H1 (cell line): Measurements from ENCODE around the gene LSM4. TPM values are rescaled to one million over a fixed set of nuclear protein-coding genes. Genes with fewer than 3 reads are reported as not detected.

Experiments used
- CTCF ChIA-PET: fragments of 300-600 bp; sonication (Branson Sonifier 250); formaldehyde crosslinking; loops from one replicate; lab custom pipeline; 2021; ENCODE audit not compliant: partially characterized antibody; lab: Charles Lee
- POLR2A ChIA-PET: fragments of 300-600 bp; sonication (Branson Sonifier 250); formaldehyde crosslinking; loops from one replicate; lab custom pipeline; 2021; ENCODE audit warnings: inconsistent platforms; ENCODE audit not compliant: partially characterized antibody; lab: Charles Lee
- DNase-seq, 2 experiments: peaks; one replicate each; pipeline versions ENCODE4 v3.0.0 to v3.0.0-alpha.2; 2010 to 2022; ENCODE audit warnings: low spot score in 2 of 2, low read depth in 1 of 2, mixed read lengths in 1 of 2
- FAIRE-seq: peaks from 2 replicates; lab custom pipeline; 2011; peaks lifted over from hg19 to GRCh38; lab: Jason Lieb, UNC
- H2AFZ ChIP-seq: 2 replicates; pipeline ENCODE4 v1.8.1; 2012; ENCODE audit warnings: low read length, inconsistent platforms
- H2AK5ac ChIP-seq: 2 replicates; pipeline ENCODE4 v1.6.1; 2013; ENCODE audit warnings: low read depth, low read length
- H2BK120ac ChIP-seq: replicated peaks from 2 replicates; pipeline ENCODE3; 2013; ENCODE audit warnings: low read depth, low read length, inconsistent platforms
- H2BK12ac ChIP-seq: 2 replicates; pipeline ENCODE4 v1.6.1; 2013; ENCODE audit warnings: low read depth, low read length
- H2BK15ac ChIP-seq: 2 replicates; pipeline ENCODE4 v1.6.1; 2013; ENCODE audit warnings: low read length
- H2BK20ac ChIP-seq: 2 replicates; pipeline ENCODE4 v1.6.1; 2013; ENCODE audit warnings: low read length
- H2BK5ac ChIP-seq: 2 replicates; pipeline ENCODE4 v1.6.1; 2013; ENCODE audit warnings: low read depth, low read length
- H3K14ac ChIP-seq: 2 replicates; pipeline ENCODE4 v1.6.1; 2013; ENCODE audit warnings: inconsistent platforms; ENCODE audit not compliant: insufficient read length
- H3K18ac ChIP-seq: 2 replicates; pipeline ENCODE4 v1.6.1; 2013; ENCODE audit warnings: low read length; ENCODE audit errors: extremely low read depth
- H3K23ac ChIP-seq: 2 replicates; pipeline ENCODE4 v1.6.1; 2013; ENCODE audit warnings: inconsistent platforms; ENCODE audit not compliant: insufficient read length
- H3K23me2 ChIP-seq: 2 replicates; pipeline ENCODE4 v1.6.1; 2013; ENCODE audit warnings: low read depth, low read length
- H3K27ac ChIP-seq: 2 replicates; pipeline ENCODE4 v1.6.1; 2011; ENCODE audit warnings: low read depth, low read length, inconsistent platforms
- H3K27me3 ChIP-seq, 4 experiments: replicated peaks in 1 of 4; 1 replicate in 1 of 4; 2 replicates in 3 of 4; pipeline versions ENCODE4 v1.6.1 to v1.8.1; 2011 to 2013; ENCODE audit warnings: low read length in 3 of 4, mild to moderate bottlenecking in 3 of 4, inconsistent platforms in 2 of 4, mixed read lengths in 2 of 4, moderate library complexity in 1 of 4; ENCODE audit not compliant: control insufficient read depth in 3 of 4, insufficient read depth in 3 of 4; ENCODE audit errors: extremely low read depth in 1 of 4
- H3K36me3 ChIP-seq, 4 experiments: 2 replicates each; pipeline versions ENCODE4 v1.6.1 to v1.8.1; 2011 to 2013; ENCODE audit warnings: mild to moderate bottlenecking in 4 of 4, low read length in 3 of 4, moderate library complexity in 2 of 4, control low read depth in 1 of 4, inconsistent platforms in 1 of 4; ENCODE audit not compliant: insufficient read depth in 4 of 4, control insufficient read depth in 2 of 4
- H3K4ac ChIP-seq: replicated peaks from 2 replicates; pipeline ENCODE3; 2013; ENCODE audit warnings: low read length, low read depth, mixed read lengths, inconsistent platforms; ENCODE audit not compliant: insufficient read length
- H3K4me1 ChIP-seq, 4 experiments: replicated peaks in 1 of 4; 1 replicate in 1 of 4; 2 replicates in 3 of 4; pipeline versions ENCODE4 v1.6.1 to v1.8.1; 2011 to 2013; ENCODE audit warnings: low read length in 3 of 4, inconsistent platforms in 2 of 4, mixed read lengths in 1 of 4; ENCODE audit not compliant: insufficient read depth in 4 of 4, control insufficient read depth in 3 of 4
- H3K4me2 ChIP-seq, 2 experiments: 2 replicates each; pipeline versions ENCODE4 v1.6.1 to v1.8.1; 2011 to 2013; ENCODE audit warnings: low read depth in 2 of 2, low read length in 2 of 2, control low read depth in 1 of 2, inconsistent platforms in 1 of 2, mild to moderate bottlenecking in 1 of 2; ENCODE audit not compliant: insufficient read depth in 1 of 2
- H3K4me3 ChIP-seq, 4 experiments: fragments of 200-600, 300-600 bp in 1 of 4; sonication (generic), shearing (Covaris generic), sonication (Bioruptor Twin) in 1 of 4; 2 replicates each; pipeline versions ENCODE4 v1.5.1 to v1.8.1; 2011 to 2016; ENCODE audit warnings: low read length in 4 of 4, low read depth in 3 of 4, control low read depth in 2 of 4, inconsistent platforms in 2 of 4, mild to moderate bottlenecking in 2 of 4, mixed read lengths in 1 of 4, moderate library complexity in 1 of 4; ENCODE audit not compliant: insufficient read depth in 2 of 4; ENCODE audit errors: extremely low read depth in 1 of 4
- H3K56ac ChIP-seq: replicated peaks from 2 replicates; pipeline ENCODE3; 2013; ENCODE audit warnings: low read depth, mild to moderate bottlenecking, mixed read lengths, low read length, inconsistent platforms; ENCODE audit not compliant: insufficient read length
- H3K79me1 ChIP-seq: 2 replicates; pipeline ENCODE4 v1.6.1; 2013; ENCODE audit warnings: low read depth, low read length, control low read depth
- H3K79me2 ChIP-seq, 2 experiments: 2 replicates each; pipeline versions ENCODE4 v1.6.1 to v1.8.1; 2012 to 2013; ENCODE audit warnings: low read length in 2 of 2, mild to moderate bottlenecking in 2 of 2, inconsistent platforms in 1 of 2; ENCODE audit not compliant: insufficient read depth in 2 of 2, control insufficient read depth in 1 of 2
- H3K9ac ChIP-seq, 4 experiments: replicated peaks in 1 of 4; 1 replicate in 1 of 4; 2 replicates in 3 of 4; pipeline versions ENCODE4 v1.6.1 to v1.8.1; 2011 to 2013; ENCODE audit warnings: low read depth in 3 of 4, low read length in 3 of 4, control low read depth in 2 of 4, mild to moderate bottlenecking in 2 of 4, moderate library complexity in 2 of 4, inconsistent platforms in 1 of 4; ENCODE audit errors: extremely low read depth in 1 of 4
- H3K9me3 ChIP-seq, 2 experiments: 2 replicates each; pipeline versions ENCODE4 v1.6.1 to v1.8.1; 2012 to 2013; ENCODE audit warnings: mild to moderate bottlenecking in 2 of 2, moderate library complexity in 2 of 2, control low read depth in 1 of 2, inconsistent platforms in 1 of 2, low read depth in 1 of 2, low read length in 1 of 2, mixed read lengths in 1 of 2; ENCODE audit not compliant: insufficient read depth in 2 of 2
- H4K20me1 ChIP-seq, 2 experiments: replicated peaks in 1 of 2; 2 replicates each; pipeline versions ENCODE3 to v1.8.1; 2011 to 2013; ENCODE audit warnings: inconsistent platforms in 2 of 2, low read length in 2 of 2, mild to moderate bottlenecking in 1 of 2; ENCODE audit not compliant: insufficient read depth in 2 of 2, control insufficient read depth in 1 of 2
- H4K5ac ChIP-seq: 2 replicates; pipeline ENCODE4 v1.6.1; 2013; ENCODE audit warnings: low read length, low read depth, mixed read lengths, inconsistent platforms; ENCODE audit not compliant: insufficient read length
- H4K8ac ChIP-seq: 2 replicates; pipeline ENCODE4 v1.8.0; 2013; ENCODE audit warnings: mild to moderate bottlenecking, moderate library complexity, low read length, inconsistent platforms; ENCODE audit not compliant: insufficient read depth; ENCODE audit errors: extremely low read depth
- H4K91ac ChIP-seq: replicated peaks from 2 replicates; pipeline ENCODE3; 2013; ENCODE audit warnings: low read length, mixed read lengths, inconsistent platforms; ENCODE audit not compliant: insufficient read length
- KDM1A ChIP-seq: fragments of 200-600, 300-600 bp; sonication (generic); IDR thresholded peaks from 2 replicates; pipeline ENCODE4 v1.7.1; 2016; ENCODE audit warnings: mild to moderate bottlenecking, low read length, borderline replicate concordance
- SUZ12 ChIP-seq: fragments of 200-600 bp; sonication (generic); IDR thresholded peaks from 2 replicates; pipeline ENCODE4 v1.6.1; 2012; ENCODE audit warnings: mild to moderate bottlenecking, inconsistent platforms, low read length, moderate library complexity, mixed read lengths
- WGBS, 2 experiments: shearing (Covaris generic) in 1 of 2; methylation state at CpG; one replicate each; pipeline versions ENCODE4 v1.1.6 to v1.1.7; 2013 to 2015; ENCODE audit warnings: low lambda C conversion rate in 2 of 2, mixed read lengths in 2 of 2, inconsistent platforms in 1 of 2, low coverage in 1 of 2, missing lambda C conversion rate in 1 of 2; ENCODE audit not compliant: insufficient replicate concordance in 2 of 2, insufficient coverage in 1 of 2, insufficient read length in 1 of 2; ENCODE audit errors: extremely low coverage in 1 of 2, missing lambda C conversion rate in 1 of 2; 5-methylcytosine and 5-hydroxymethylcytosine counted together
- polyA plus RNA-seq, 7 experiments: library from polyadenylated mRNA; depleted of rRNA in 3 of 7; stranded (reverse) in 5 of 7; unstranded in 2 of 7; fragments of >200 nt in 5 of 7; fragments of 200-250 nt in 2 of 7; gene quantifications; 1 replicate in 5 of 7; 2 replicates in 1 of 7; 4 replicates in 1 of 7; pipeline versions ENCODE4 v1.2.1 to v1.2.3, GENCODE V29; 2011 to 2013; ENCODE audit warnings: missing spikeins in 2 of 7, mixed read lengths in 2 of 7
- total RNA-seq: library from RNA; stranded (reverse); fragmentation: NEBNext Ultra II Directional; extraction: Animal tissue kit (Norgen Biotek cat#: 25700); gene quantifications from 2 replicates; pipeline ENCODE4 v1.2.1, GENCODE V29; 2021

LSM4 gene
- total and polyA plus RNA-seq, 2 of the 8 experiments (the other 6 are each of a cell fraction or from before 2014, with no cell fraction given): 302 to 319 TPM

DNA sequence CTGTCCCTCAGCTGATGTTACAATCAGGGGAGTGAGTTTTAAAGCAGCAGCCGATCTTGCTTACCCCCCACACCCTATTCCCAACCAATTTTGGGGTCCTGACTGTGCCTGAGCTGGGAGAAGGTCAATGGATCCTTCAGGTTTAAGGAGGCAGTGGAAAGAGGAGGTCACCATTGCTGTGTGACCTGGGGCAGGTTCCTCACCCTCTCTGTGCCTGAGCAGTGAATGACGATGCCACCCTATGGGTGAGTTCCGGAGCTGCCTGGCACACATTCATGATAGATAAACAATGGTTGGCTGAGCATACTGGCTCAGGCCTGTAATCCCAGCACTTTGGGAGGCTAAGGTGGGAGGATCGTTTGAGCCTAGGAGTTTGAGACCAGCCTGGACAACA is 21.2 kb downstream of the LSM4 start:
- Histone ChIP-seq H2AK5ac (no peak overlapping the region), H3K79me2 (no peaks in the 10 kb centered on the region), H4K20me1 (no peaks in the 10 kb centered on the region), H3K4me3 (no peak overlapping the region), H3K4me1 (peaks cover 0 to 25% (median 11%) of the 10 kb centered on the region in 4 experiments; a peak in 6 of 7 replicates), H3K23me2 (peaks cover 5% of the 10 kb centered on the region; the same call in 1 of the 2 replicates), H2BK5ac (no peak overlapping the region), H3K9me3 (no peaks in the 10 kb centered on the region), H2BK120ac (no peak overlapping the region), H3K27me3 (no peaks in the 10 kb centered on the region), H2BK12ac (no peak overlapping the region), H2BK20ac (no peak overlapping the region), H3K4me2 (no peak overlapping the region), H3K18ac (no peak overlapping the region), H4K8ac (no peak overlapping the region), H2BK15ac (no peak overlapping the region), H3K36me3 (peaks cover 0 to 6% (median under 1%) of the 10 kb centered on the region in 4 experiments; a peak in 1 of 8 replicates), H2AFZ (no peak overlapping the region)
- DNase-seq (no peak), FAIRE-seq (no peak)
- POLR2A ChIA-PET: interaction anchor here (0.7 to 10.4 kb wide), 7 partner anchors 9 to 27 kb away, joined by 3 to 141 read pairs (median 4); partner anchors contain the start of genes JUND and LSM4
- WGBS, 2 experiments: 86% methylated on average over 4 of the region's 4 CpGs; no CpG with 5 or more reads in 1 of the 2 experiments
- TF ChIP-seq KDM1A: peak; percentile 89; the same call in 1 of the 2 replicates
- no peak for TF ChIP-seq SUZ12
- TF ChIP-seq, all 59 proteins: peak for 1
- Histone ChIP-seq H3K27ac (no peak overlapping the region), H3K4ac (no peak overlapping the region), H3K56ac (no peak overlapping the region), H4K5ac (no peak overlapping the region), H3K23ac (no peak overlapping the region), H3K79me1 (no peaks in the 10 kb centered on the region), H3K9ac (no peak overlapping the region), H4K91ac (no peak overlapping the region), H3K14ac (no peak overlapping the region)
- CTCF ChIA-PET: interaction anchor here (1.0 to 5.3 kb wide), 8 partner anchors 9 to 84 kb away, joined by 3 to 48 read pairs (median 8); partner anchors contain the start of genes GDF15, JUND and LSM4
